NCI-H1092 treated with DMSO at 0.1 percent for 48 hours (cell line): ENCODE data around the gene LYZL2.

Experiments
- DNase-seq: peaks from one replicate; lab custom pipeline; 2025; lab: John Stamatoyannopoulos, UW

Gene LYZL2

DNA sequence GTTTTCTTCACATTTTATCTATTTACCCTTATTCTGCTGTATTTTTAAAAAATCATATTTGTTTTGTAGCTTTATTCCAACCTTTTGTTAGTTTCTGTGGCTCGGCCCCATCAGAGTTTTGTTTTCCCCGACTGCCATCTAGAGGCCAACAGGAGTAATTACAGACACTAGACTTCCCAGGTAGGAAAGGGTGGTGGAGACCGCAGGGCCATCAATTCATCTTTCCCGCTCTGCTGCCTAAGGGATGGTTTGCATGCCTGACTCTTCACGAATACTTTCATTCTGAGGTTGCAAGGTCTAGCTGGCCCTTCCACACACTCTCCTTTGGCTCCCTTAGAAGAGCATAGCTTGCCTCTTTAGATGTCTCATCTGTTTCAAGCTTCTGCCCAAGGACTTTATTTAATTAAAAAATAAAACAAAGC is 38.3 kb downstream of the LYZL2 start:
- DNase-seq, result peak; percentile 51

GRCh38 chr10:30589441-30589840 is 40.1 kb downstream of the LYZL2 start:
- no peak for DNase-seq

- no peak for DNase-seq
Measured at GRCh38 chr10:30587522-30588031, 42.0 kb downstream of the LYZL2 start.

- no peak for DNase-seq
Measured at GRCh38 chr10:30586828-30587227, 42.7 kb downstream of the LYZL2 start.

- DNase-seq, result peak; percentile 41
Measured at GRCh38 chr10:30583778-30584415, 45.7 kb downstream of the LYZL2 start.

DNA sequence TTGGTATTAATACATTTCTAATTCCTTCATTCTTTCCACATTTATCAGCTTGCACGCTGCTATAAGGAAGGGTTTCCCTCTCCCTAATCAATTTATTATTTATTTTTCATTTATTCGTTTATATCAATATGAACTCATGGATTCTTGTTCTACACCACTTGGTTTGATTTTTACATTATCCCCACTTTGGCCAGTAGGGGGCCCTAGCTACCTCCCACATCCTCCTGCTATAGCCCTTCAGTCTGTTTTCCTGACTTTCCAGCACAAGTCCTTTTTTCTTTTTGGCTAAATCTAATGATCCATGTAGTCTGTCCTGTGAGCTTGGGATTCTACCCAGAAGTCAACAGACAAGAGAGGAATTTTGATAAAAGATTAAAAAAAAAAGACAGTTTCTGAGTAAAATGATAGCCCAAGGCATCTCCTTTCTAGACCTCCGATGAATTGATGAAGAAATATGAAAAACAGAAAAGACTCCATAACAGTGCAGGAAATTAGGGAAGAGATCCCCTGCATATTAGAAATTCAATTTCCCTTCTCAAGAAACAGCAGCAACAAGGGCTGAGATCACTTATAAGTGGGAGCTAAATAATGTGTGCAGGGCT is 47.7 kb downstream of the LYZL2 start:
- peak; percentile 31 for DNase-seq

DNA sequence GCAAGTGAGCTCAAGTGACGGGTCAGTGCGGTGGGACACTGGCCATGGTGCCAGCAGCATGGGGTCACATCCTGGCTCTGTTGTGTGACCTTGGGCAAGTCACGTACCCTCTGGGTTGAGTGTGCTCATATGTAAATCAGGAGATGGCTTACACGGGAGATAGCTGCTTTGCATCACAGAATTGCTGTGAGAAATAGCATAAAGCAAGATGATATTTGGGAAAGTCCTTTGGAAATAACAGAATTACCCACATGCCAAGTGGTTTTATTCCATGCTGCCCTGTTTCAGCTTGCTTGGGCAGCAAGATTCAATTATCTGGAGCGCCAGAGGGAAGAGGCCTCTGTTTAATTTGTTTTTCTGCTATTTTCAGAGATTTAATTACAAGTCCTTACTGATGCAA is 48.9 kb downstream of the LYZL2 start:
- DNase-seq, result no peak

GRCh38 chr10:30580241-30580640 is 49.3 kb downstream of the LYZL2 start:
- no peak for DNase-seq

GRCh38 chr10:30579574-30579973 is 50.0 kb downstream of the LYZL2 start:
- no peak for DNase-seq

GRCh38 chr10:30577048-30577447 is 52.5 kb downstream of the LYZL2 start:
- no peak for DNase-seq

DNA sequence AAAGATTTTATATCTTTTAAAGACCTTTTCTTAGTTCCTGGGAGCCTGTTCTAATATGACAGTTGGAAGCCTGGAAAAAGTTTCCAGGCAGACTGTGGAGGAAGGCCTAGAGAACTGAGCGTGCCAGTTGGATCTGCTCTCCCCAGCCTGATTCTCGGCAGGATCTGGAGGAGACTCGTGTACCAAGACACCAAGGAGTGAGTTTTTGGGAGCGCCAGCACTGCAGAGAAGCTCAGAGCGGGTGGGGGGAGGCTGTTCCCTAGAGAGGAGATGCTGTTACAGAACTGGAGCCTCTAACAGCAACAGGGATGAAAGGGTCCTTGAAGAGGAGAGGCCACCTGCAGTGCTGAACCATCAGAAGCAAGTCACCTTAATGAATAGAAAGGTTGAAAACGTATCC is 52.9 kb downstream of the LYZL2 start:
- no peak for DNase-seq

GRCh38 chr10:30574432-30574796 is 55.1 kb downstream of the LYZL2 start:
- DNase-seq, result no peak

DNA sequence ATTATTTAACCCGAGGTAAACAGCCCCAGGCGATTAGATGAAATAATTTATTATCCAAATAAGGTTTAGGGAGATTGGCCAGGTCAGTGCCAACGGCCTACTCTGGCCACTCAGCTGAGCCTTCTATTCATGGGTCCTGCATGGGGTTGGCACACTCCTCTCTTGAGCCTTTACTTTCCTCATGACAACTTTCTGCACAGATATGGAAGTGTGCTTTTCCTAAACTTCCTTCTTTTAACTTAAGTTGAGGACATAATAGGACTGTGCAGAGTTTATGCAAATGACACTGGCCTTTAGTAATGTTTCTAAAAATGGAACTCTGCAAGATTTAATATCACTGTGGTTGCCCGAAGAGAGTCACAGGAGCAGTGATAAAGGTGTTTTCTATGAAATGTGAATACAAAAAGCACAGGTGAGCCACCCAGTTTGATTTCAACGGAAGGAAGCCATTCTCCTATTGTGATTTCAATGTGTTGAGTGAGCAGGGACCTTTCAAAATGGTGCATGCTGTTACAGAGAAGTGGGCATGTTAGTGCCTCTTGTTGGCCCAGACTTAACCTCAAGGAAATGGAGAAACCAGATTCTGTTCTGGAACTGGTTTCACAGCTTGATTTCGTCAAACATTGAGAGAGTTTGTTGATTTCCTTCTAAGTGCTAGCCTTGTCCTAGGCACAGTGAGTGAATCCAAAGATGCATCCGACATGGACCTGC is 55.7 kb downstream of the LYZL2 start:
- no peak for DNase-seq

DNA sequence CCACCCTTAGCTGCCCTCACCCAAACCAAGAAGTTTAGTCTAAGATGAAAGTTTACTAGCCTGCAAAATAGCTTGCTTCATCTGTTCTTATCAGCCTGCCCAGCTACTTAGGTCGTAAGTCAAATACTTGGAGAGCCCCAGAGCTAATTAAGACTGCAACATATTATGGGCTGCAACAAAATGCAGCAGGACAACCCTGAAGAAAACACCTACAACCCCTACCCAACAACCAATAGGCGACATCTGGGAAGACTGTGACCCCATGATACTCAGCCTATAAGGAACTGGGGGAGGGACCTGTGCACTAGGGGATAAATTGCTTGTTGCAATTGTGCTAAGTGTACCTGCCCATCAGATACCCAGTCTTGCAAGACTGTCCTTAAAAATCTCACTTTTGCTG is 64.1 kb downstream of the LYZL2 start:
- no peak for DNase-seq

- DNase-seq, result no peak
Measured at GRCh38 chr10:30562787-30563186, 66.8 kb downstream of the LYZL2 start.
